Endothelial cell (in vitro differentiated cells): Measurements from ENCODE around the gene P4HA3. TPM values are rescaled to one million over a fixed set of nuclear protein-coding genes. Genes with fewer than 3 reads are reported as not detected.

Source experiments
- DNase-seq: peaks from one replicate; pipeline ENCODE4 v3.0.0; 2021; ENCODE audit warnings: low spot score
- H3K27ac Mint-ChIP-seq: one replicate; pipeline ENCODE4 v1.8.0; 2021; ENCODE audit warnings: mixed read lengths, inconsistent platforms; ENCODE audit not compliant: unreplicated experiment
- H3K27me3 Mint-ChIP-seq: one replicate; pipeline ENCODE4 v1.8.0; 2021; ENCODE audit warnings: mild to moderate bottlenecking, moderate library complexity, mixed read lengths, inconsistent platforms; ENCODE audit not compliant: unreplicated experiment
- H3K36me3 Mint-ChIP-seq: one replicate; pipeline ENCODE4 v1.8.0; 2021; ENCODE audit warnings: mild to moderate bottlenecking, low read depth, mixed read lengths, inconsistent platforms; ENCODE audit not compliant: unreplicated experiment
- H3K4me1 Mint-ChIP-seq: one replicate; pipeline ENCODE4 v1.8.0; 2021; ENCODE audit warnings: mild to moderate bottlenecking, mixed read lengths, inconsistent platforms; ENCODE audit not compliant: unreplicated experiment
- H3K4me3 Mint-ChIP-seq: one replicate; pipeline ENCODE4 v1.8.0; 2021; ENCODE audit warnings: mild to moderate bottlenecking, mixed read lengths, inconsistent platforms; ENCODE audit not compliant: unreplicated experiment
- H3K9me3 Mint-ChIP-seq: one replicate; pipeline ENCODE4 v1.8.0; 2021; ENCODE audit warnings: mixed read lengths, inconsistent platforms; ENCODE audit not compliant: unreplicated experiment
- CTCF ChIP-seq: fragments of 200-600 bp; sonication (generic); IDR thresholded peaks from one replicate; pipeline ENCODE4 v1.5.0; 2021; ENCODE audit warnings: antibody characterized with exemption; ENCODE audit not compliant: unreplicated experiment
- total RNA-seq: library from RNA; stranded (reverse); fragmentation: NEBNext Ultra II Directional; extraction: Animal tissue kit (Norgen Biotek cat#: 25700); gene quantifications from one replicate; pipeline ENCODE4 v1.2.1, GENCODE V29; 2021; ENCODE audit not compliant: unreplicated experiment

P4HA3 gene
- total RNA-seq, 1 donor from 2014 or later: 0.64 TPM

DNA sequence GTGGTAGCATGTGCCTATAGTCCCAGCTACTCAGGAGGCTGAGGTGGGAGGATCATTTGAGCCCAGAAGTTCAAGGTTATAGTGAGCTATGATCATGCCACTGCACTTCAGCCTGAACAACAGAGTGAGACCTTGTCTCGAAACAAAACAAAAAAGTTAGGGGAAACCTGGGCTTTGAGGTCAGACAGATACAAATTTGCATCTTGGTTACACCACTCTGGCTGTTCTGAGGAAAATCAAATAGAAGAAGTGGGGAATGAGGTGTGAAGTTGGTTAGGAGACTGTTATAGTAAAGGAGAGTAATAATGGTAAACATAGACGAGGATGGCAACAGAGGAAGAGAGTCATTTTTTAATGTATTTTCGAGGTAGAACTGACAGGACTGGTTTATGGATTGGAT lies 77.8 kb downstream of the P4HA3 start:
- Mint-ChIP-seq H3K4me3 (no peak overlapping the region), H3K9me3 (no peaks in the 10 kb centered on the region), H3K27ac (no peak overlapping the region), H3K27me3 (peaks cover 1% of the 10 kb centered on the region), H3K4me1 (peaks cover under 1% of the 10 kb centered on the region), H3K36me3 (no peaks in the 10 kb centered on the region)
- TF ChIP-seq CTCF: no peak
- no peak for DNase-seq

GRCh38 chr11:74232311-74232950 lies 79.0 kb downstream of the P4HA3 start:
- DNase-seq: no peak
- no peaks in the 10 kb centered on the region for H3K4me1 Mint-ChIP-seq
- H3K27me3 Mint-ChIP-seq: peaks cover 1% of the 10 kb centered on the region
- H3K4me3 Mint-ChIP-seq: no peak overlapping the region
- H3K9me3 Mint-ChIP-seq: no peaks in the 10 kb centered on the region
- TF ChIP-seq CTCF: no peak
- no peak overlapping the region for H3K27ac Mint-ChIP-seq
- H3K36me3 Mint-ChIP-seq: no peaks in the 10 kb centered on the region

GRCh38 chr11:74226907-74227306 lies 84.5 kb downstream of the P4HA3 start:
- TF ChIP-seq CTCF: no peak
- H3K36me3 Mint-ChIP-seq: no peaks in the 10 kb centered on the region
- H3K4me1 Mint-ChIP-seq: peaks cover 2% of the 10 kb centered on the region
- no peaks in the 10 kb centered on the region for H3K9me3 Mint-ChIP-seq
- no peaks in the 10 kb centered on the region for H3K27me3 Mint-ChIP-seq
- no peak overlapping the region for H3K27ac Mint-ChIP-seq
- no peak for DNase-seq
- H3K4me3 Mint-ChIP-seq: no peak overlapping the region

GRCh38 chr11:74225565-74225964 lies 85.9 kb downstream of the P4HA3 start:
- DNase-seq: no peak
- Mint-ChIP-seq H3K4me1 (peaks cover 2% of the 10 kb centered on the region), H3K4me3 (no peak overlapping the region), H3K27ac (no peak overlapping the region), H3K36me3 (no peaks in the 10 kb centered on the region), H3K27me3 (no peaks in the 10 kb centered on the region), H3K9me3 (no peaks in the 10 kb centered on the region)
- no peak for TF ChIP-seq CTCF

DNA sequence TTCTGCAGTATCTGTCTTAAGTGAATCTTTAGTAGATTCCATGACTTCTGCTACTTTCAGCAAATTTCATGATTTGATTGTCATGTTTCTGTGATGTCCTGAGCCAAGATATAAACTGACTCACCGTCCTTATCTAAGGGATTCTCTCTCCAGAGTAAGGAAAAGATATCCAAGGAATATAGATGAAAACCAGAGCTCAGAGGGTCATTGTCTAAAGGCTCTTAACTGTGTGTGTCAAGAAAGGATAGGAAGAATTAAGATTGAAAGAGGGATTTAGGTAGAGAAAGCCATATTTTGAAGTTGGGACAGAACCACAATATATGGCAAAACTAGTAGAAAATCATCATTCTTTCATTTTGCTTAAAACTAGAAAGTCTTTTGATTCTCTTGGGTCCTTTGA lies 89.6 kb downstream of the P4HA3 start:
- TF ChIP-seq CTCF: no peak
- Mint-ChIP-seq H3K4me3 (no peak overlapping the region), H3K27me3 (no peaks in the 10 kb centered on the region), H3K36me3 (no peaks in the 10 kb centered on the region), H3K4me1 (peaks cover 2% of the 10 kb centered on the region), H3K27ac (no peak overlapping the region), H3K9me3 (no peaks in the 10 kb centered on the region)
- DNase-seq: no peak
